ENCODE measurements around the gene COL23A1.

Gene COL23A1

GRCh38 chr5:178435321-178436238 lies 154.6 kb downstream of the COL23A1 start:
- TF ChIP-seq CTCF (IDR thresholded peaks at IDR 0.05; ENCODE audit: low read depth, low read length, missing control alignments): no peak
- DNase-seq (ENCODE audit: extremely low read depth, low read depth): no peak
- no peak overlapping the region for H3K4me3 ChIP-seq (replicated peaks; ENCODE audit: low read depth, low read length)

- H3K4me3 ChIP-seq (replicated peaks; ENCODE audit: low read depth, low read length): no peak overlapping the region
- no peak for DNase-seq (ENCODE audit: extremely low read depth, low read depth)
- no peak for TF ChIP-seq CTCF (IDR thresholded peaks at IDR 0.05; ENCODE audit: low read depth, low read length, missing control alignments)
These were observed 155.3 kb downstream of the COL23A1 start for GRCh38 chr5:178434851-178435250.

- DNase-seq (ENCODE audit: extremely low read depth, low read depth): no peak
- no peak overlapping the region for H3K4me3 ChIP-seq (replicated peaks; ENCODE audit: low read depth, low read length)
- TF ChIP-seq CTCF (IDR thresholded peaks at IDR 0.05; ENCODE audit: low read depth, low read length, missing control alignments): no peak
These were observed 156.0 kb downstream of the COL23A1 start for GRCh38 chr5:178434016-178434761.

- no peak for TF ChIP-seq CTCF (IDR thresholded peaks at IDR 0.05; ENCODE audit: low read depth, low read length, missing control alignments)
- no peak for DNase-seq (ENCODE audit: extremely low read depth, low read depth)
- H3K4me3 ChIP-seq (replicated peaks; ENCODE audit: low read depth, low read length): no peak overlapping the region
These were observed 156.9 kb downstream of the COL23A1 start for GRCh38 chr5:178433273-178433775.

GRCh38 chr5:178432421-178433272 lies 157.5 kb downstream of the COL23A1 start:
- DNase-seq (ENCODE audit: extremely low read depth, low read depth): no peak

More at GRCh38 chr5:178432421-178433272, 157.5 kb downstream of the COL23A1 start:
- no peak for TF ChIP-seq CTCF (IDR thresholded peaks at IDR 0.05; ENCODE audit: low read depth, low read length, missing control alignments)
- H3K4me3 ChIP-seq (replicated peaks; ENCODE audit: low read depth, low read length): no peak overlapping the region
